HG03439 (cell line): ENCODE results near the gene KCNH5.

Experiments used
- ATAC-seq: cut with Tn5 transposase; IDR thresholded peaks from one replicate; pipeline ENCODE4 v1.9.1; 2021; ENCODE audit warnings: mild to moderate bottlenecking, moderate library complexity; ENCODE audit not compliant: unreplicated experiment

KCNH5 gene, protein sequence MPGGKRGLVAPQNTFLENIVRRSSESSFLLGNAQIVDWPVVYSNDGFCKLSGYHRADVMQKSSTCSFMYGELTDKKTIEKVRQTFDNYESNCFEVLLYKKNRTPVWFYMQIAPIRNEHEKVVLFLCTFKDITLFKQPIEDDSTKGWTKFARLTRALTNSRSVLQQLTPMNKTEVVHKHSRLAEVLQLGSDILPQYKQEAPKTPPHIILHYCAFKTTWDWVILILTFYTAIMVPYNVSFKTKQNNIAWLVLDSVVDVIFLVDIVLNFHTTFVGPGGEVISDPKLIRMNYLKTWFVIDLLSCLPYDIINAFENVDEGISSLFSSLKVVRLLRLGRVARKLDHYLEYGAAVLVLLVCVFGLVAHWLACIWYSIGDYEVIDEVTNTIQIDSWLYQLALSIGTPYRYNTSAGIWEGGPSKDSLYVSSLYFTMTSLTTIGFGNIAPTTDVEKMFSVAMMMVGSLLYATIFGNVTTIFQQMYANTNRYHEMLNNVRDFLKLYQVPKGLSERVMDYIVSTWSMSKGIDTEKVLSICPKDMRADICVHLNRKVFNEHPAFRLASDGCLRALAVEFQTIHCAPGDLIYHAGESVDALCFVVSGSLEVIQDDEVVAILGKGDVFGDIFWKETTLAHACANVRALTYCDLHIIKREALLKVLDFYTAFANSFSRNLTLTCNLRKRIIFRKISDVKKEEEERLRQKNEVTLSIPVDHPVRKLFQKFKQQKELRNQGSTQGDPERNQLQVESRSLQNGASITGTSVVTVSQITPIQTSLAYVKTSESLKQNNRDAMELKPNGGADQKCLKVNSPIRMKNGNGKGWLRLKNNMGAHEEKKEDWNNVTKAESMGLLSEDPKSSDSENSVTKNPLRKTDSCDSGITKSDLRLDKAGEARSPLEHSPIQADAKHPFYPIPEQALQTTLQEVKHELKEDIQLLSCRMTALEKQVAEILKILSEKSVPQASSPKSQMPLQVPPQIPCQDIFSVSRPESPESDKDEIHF

DNA sequence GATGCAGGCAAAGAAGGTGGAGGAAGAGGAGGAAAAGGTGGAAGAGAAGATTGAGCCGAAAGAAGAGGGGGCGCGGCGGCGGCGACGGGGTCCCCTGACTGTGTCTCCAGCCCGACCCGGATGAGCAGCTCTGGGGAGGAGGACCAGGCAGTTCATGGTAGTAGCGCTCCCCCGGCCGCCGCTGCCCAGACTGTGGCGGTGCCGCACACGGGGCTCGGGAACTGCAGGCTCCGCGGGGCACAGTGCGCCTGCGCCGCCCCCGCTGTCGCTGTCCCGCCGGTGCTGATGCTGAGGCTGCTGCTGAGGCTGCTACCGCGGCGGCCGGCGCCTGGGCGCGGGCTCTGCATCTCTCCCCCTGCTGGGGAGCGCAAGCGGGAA is at the start of gene KCNH5:
Gene KCNH5 (minus strand): TSS at position 225 of the 378 bp plus-strand sequence. CDS start 272 bp downstream, outside the sequence.
- ATAC-seq = no peak

GRCh38 chr14:63091394-63091996 is 46.2 kb upstream of the KCNH5 start:
- ATAC-seq = no peak

DNA sequence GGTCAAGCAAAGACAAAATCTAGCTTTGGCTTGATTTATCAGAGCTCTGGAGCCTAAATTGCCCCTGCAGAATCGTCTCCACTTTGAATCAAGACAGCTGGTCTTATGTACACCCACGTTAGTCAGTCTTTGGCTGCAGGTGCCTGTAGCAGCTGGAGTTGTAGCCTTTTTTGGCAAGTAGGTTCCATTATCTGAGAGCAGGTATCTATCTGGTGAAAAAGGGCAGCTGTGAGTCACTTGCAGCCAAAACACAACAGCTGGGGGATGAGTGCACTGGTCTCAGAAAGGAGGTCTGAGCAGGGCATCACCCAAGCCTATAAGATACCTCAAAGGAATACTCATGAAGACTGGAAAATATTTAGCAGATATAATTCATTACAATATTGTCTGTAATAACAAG is 43.6 kb upstream of the KCNH5 start:
- ATAC-seq = no peak

GRCh38 chr14:63078569-63078968 is 33.3 kb upstream of the KCNH5 start:
- ATAC-seq = no peak

- no peak for ATAC-seq
Observed at GRCh38 chr14:63076488-63076887, 31.2 kb upstream of the KCNH5 start.

DNA sequence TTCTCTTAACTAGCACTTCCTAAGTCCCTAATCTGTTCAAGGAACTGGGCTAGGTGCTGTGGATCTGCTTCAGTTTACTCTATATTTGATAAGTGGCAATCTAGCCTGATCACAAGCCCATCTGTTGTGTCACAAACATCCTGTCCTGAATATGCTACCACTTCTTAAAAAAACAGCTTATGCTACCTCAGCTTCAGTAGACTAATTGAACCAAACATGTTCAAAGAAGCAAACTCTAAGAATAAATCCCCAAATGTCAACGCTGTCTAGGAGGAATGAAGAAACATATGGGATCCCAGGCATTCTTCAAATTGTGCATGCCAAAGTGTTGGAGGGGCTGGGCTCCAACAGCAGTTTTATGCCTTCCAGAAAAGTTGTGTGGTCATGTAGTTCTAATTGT is 10.4 kb upstream of the KCNH5 start:
- no peak for ATAC-seq

DNA sequence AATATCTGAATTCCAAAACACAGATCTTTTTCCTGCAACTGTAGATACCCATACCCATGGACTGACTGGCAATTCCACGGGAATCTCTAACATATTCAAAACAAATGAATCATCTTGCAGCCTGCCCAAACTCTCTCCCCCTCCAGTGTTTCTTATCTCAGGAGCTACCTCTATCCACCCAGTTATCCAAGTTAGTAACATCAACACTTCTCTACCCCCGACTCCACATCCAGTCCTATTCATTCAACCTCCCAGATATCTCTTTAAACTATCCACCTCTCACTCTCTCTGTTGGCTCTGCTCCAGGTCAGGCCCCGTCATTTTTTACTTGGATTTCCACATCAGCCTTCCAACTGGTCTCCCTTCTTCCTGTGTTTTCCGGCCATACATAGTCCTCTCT is 6.7 kb upstream of the KCNH5 start:
- no peak for ATAC-seq

DNA sequence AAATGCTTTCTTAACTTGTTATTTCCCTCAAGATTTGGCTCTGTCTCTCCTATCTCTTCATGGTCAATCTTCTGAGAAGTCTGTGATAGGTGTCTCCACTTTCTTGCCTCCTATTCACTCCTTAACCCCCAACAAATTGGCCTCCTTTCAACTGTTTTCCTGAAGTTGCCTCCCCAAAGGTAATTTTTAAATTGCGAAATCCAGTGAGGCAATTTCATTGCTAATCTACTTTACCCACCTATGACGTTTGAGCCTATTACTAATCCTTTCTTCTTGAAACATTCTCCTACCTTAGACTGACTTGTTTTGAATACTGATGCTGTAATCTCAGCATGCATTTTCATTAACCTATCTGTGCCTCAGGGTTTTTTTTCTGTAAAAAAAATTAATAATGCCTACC is 6.0 kb upstream of the KCNH5 start:
- ATAC-seq = no peak

DNA sequence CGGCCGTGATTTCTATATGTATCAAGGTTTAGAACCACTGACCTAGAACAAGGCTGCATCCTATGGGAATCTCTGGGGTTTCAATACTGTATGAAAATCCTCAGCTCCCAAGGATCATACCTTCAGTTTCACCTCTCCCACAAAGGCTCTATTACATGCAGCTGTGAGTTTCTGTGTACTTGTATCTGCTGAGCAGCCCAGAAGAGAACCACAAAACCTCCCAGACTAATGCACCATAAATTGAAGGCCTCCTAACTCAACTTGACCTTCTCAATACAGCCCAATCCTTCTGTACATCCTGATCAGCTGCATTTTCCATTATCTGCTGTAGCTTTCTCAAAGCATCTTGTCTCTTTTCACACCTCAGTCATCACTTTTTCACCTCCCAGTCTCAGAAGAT is 5.4 kb upstream of the KCNH5 start:
- no peak for ATAC-seq

- ATAC-seq = no peak
Observed at GRCh38 chr14:63046339-63047268, 1.3 kb upstream of the KCNH5 start.

DNA sequence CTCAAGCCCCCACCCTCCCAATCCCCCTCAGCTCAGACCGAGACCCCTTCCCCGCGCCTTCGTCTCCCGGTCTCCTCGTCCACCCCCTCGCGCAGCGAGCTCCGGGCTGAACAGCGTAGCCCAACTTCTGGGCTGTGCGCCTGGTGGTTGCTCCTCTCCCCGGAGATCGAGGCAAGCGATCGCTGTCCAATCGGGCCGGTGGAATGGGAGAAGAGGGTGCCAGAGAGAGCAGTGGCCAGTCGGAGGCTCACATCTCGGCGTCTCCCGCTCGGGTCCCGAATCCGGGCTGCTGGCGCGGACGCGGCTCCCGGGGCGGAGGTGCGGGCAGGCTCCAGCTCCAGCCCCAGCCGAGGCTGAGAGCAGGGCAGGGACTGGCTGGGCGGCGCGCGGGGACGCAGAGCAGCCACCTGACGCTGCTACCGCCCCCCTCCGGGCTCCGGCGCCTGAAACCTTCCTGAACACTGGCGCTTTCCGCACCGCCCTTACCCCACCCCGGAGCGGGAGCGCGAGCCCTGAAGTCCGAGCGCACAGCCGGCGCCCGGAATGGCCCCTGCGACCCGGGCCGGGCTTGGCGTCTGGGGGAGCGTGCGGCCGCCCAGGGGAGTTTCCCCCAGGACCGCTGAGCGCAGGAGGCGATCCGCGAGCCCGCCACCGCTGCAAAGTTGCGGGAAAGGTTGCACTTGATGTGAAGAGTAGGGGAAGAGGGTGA is 508 bp upstream of the KCNH5 start:
- no peak for ATAC-seq

GRCh38 chr14:63039866-63040265 is 5.4 kb downstream of the KCNH5 start:
- no peak for ATAC-seq

- no peak for ATAC-seq
Observed at GRCh38 chr14:63032641-63033040, 12.6 kb downstream of the KCNH5 start.

DNA sequence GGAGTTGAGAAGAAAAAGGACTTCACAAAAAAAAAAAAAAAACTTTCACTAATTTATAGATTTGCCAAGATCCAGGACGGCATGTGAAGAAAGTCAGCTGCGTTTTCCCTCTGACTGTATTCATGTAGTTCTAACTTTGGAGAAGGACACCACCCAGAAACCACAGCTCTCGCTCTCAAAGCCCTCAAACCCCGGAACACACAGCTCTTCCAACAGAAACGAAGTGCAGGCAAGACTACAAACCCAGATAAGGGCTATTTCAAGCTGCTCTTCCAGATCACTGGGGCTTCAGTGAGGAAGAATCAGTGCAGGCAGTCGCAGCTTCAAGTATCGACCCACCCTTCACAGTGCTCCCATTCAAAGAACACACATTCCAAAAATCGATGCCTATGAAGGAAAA is 13.2 kb downstream of the KCNH5 start:
- ATAC-seq = no peak

DNA sequence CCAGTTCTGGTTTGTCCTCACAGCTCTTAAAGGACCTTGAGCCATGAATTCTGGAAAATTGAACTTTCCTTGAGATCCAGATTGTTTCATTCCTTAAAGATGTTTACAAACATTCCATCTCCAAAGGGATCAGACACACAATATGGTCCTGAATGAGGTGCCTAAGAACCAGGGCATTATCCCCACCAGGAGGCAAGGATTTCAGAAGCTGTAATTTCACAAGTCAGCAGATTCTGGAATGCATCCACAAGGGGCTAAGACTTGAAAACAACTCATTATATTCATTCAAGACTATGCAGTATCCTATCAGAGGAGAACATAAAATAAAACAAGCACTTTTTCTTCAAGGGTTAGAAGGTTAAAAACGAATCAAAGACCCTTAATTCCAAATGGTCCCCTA is 15.1 kb downstream of the KCNH5 start:
- no peak for ATAC-seq

- ATAC-seq = no peak
Observed at GRCh38 chr14:63027719-63028118, 17.5 kb downstream of the KCNH5 start.

DNA sequence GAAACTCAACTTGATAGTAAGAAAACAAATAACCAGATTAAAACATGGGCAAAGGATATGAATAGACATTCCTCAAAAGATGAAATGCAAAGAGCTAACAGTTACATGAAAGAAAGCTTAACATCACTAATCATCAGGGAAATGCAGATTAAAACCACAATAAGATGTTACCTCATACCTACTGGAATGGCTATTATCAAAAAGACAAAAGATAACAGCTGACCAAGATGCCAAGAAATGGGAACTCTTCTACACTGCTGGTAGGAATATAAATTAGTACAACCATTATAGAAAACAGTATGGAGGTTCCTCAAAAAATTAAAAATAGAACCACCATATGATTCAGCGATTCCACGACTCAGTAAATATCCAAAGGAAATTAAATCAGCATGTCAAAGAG is 18.8 kb downstream of the KCNH5 start:
- no peak for ATAC-seq

DNA sequence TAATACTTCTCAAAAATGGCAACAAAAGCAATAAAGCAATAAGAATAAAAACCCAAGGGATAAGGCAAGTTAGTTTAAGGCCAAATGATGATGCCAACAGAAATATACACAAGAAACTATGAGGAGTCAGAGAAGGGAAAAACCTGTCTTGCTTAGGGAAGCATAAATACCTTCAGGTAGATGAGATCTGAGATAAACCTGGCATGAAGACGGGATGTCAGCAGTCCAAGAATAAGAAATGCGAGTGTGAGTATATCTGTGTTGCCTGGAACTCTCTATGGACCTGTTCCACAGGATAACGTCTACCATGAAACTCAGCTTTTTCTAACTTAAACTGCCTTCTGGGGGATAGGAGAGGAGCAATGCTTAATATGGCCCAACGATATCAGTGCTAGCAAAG is 30.6 kb downstream of the KCNH5 start:
- no peak for ATAC-seq

DNA sequence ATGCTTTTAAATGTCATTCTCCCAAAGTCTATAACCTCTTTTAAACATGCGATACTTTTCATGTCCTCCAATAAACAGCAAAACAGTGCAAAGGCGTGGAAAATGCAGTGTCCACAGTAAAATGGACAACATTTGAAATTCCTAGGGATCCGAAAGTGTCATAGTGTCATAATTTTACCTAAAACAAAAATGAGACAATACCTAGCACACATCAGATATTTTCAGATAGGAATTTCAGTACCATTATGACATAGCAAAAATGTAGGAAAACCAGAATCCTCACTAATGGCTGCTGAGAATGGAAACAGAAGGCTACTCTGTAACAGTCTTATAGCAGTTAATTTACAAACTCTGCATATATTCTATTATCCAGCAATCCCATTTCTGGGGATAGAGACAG is 33.1 kb downstream of the KCNH5 start:
- no peak for ATAC-seq

DNA sequence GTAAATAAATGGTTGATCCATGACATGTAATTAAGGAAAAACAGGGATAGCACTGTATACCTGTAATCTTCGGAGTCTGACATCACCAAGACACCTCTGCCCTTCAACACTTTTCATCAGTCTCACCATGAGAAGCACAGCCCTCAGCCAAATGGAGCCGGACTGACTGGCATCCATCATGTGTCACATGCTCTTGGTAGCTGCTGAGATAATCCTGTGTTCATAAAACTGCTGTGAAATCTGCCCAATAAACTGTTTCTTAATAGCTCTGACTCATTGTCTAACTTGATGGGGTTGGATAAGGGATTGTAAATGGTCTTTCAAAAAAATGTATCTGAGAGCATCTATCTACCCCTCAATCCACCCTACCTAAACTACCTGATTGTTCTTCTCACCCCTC is 33.6 kb downstream of the KCNH5 start:
- ATAC-seq = no peak
